ENCODE measurements around the gene PRICKLE1.

The PRICKLE1 gene

DNA sequence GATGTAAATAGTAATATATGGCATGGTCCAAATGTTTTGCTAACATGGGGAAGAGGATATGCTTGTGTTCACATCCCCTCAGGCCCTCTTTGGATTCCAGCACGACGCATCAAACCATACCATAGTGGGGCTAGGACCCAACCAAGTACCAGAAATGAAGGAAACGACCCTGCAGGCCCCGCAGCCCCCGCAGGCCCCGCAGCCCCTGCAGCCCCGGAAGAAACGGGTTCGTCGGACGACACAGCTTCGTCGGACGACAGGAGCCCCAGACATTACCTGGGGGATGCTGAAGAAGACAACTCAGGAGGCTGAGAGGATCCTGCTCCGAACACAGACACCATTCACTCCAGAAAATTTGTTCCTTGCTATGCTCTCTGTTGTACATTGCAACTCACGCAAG, 143.7 kb downstream of the PRICKLE1 start:
- no peak for DNase-seq

DNA sequence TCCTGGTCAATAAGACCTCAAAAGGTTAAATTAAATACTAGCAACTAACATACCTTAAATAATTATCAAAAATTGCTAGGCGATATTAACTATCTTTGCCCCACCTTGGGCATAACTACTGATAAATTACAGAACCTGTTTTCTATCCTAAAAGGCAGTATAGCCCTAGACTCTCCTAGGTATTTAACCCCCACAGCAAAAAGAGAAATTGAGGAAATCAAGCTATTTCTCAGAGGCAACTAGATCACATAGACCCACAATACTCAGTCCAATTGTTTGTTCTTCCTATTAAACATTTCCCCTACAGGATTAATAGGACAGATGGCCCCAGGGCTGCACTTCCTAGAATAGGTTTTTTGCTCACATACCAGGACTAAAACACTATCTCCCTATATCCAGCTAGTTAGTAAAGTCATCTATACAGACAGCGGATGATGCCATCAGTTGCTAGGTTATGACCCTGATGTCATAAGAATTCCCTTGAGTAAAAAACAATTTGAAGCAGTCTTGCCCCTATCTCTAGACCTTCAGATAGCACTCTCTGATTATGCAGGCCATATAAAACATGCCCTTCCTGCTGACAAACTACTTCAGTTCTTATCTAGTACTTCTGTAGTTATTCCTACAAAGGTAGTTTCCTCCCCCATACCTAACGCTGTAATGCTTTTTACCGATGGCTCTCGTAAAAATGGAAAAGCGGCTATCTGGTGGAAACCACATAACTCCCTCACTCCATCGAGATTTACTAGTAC, 145.2 kb downstream of the PRICKLE1 start:
- no peak for DNase-seq

DNA sequence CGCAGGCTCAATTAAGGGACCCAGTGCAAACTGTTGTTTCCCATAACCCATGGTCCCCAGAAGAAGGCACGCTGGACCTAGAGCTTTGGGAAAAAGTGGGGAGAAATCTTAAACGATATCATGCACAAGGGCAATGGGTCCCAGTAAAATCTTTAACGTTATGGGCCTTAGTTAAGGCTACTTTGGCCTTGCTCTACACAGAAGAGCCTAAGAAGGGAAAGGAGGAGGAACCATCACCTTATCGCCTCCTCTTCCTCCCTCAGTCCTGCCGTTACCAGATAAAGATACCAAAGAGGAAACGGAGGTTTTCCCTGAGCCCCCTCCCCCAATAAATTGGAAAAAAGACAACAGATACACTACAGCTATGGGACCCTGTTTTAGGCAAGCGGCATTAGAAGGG, 146.7 kb downstream of the PRICKLE1 start:
- DNase-seq: no peak

DNA sequence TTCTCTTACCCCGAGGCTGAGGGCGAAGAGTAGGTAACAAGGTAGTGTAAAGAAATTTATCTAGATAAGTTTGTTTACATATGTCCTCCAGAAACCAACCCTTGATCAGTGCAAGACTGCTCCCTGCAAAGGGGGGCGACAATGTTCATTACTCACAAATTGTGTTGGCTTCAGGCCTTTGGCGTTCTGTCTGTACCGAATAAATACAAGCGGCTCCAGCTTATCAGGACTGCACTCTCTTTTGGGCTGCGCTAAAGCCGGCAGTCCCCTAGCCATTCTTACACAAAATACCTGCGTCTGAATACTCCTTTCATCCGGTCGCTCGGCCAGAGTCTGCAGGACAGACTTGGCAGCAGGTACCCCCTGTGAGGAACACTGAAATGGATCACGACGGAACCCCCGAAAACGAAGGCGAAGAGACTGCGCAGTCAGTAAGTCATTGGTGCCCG, 147.2 kb downstream of the PRICKLE1 start:
- DNase-seq: no peak

DNA sequence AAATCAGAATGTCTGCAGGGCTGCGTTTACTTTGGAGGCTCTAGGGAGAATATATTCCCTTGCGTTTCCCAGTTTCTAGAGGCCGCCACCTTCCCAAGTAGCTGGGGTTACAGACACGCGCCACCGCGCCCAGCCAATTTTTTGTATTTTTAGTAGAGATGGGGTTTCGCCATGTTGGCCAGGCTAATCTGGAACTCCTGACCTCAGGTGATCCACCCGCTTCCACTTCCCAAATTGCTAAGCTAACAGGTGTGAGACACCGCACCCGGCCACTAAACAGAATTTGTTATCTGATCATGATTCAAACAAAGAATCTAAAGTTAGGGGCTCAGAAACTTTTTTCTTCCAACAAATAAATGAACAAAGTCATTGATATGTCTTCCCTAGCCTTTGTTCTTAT, 148.9 kb downstream of the PRICKLE1 start:
- no peak for DNase-seq

DNA sequence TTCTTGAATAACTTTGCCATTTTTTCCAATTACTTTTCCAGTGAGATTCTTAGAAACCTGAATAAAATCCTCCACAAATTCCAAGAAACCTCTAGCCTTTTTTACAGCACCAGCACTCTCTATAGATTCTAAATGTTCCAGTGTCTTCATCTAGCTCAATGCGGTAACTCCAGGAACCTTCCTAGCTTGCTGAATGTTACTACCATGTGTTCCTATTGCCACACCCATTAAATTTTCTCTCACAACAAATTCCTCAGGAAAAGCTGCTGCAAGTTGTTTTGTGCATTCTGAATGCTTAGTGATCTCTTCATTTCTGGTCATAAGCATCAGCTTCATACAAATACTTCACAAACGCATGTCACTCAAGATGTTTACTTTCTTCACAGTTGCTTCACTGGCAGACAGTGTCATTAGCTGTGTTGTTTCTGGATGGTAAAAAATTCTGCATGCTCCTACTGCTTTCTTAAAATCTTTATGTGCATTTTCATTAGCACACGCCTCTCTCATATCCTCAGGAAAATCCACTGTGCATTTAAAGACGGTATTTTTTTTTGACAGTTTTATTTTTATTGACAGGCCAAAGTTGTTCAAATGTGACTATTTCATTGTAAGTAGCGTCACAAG, 156.9 kb downstream of the PRICKLE1 start:
- DNase-seq: no peak

DNA sequence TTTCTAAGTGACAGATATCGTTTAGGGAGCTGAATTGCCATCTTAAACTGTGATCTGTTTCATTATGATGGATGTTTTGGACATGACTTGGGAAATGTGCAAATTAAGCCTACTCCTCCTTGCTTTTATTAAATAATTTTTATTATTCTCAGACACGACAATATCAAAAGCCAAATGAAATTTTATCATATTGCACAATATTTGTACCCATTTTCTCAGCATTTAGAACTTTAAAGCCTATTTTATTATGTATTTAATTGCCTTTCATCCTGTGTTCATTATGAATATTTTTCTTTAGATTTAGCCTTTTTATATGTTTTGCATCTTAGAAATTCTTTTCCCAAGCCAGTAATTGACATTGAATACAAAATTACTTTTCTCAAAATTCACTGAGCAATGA, 160.7 kb downstream of the PRICKLE1 start:
- no peak for DNase-seq

DNA sequence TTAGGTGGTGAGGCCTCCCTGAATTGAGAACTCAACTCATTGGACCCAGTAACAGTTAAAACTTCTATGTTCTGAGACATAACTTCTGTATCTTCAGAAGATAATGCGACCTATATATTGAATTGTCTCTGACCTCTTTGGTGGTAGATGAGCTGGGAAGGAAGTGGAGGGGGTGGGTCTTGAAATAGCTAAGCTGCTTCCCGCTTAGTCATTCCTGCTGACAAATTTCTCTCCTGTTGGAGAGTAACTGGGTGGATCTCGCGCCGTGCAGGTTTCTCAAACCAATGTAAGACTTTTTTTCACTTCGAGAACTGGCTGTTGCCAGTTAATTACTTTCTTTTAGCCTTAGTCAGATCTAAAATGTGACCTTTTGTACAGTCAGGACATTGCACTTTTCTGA, 162.8 kb downstream of the PRICKLE1 start:
- peak; percentile 30 for DNase-seq

DNA sequence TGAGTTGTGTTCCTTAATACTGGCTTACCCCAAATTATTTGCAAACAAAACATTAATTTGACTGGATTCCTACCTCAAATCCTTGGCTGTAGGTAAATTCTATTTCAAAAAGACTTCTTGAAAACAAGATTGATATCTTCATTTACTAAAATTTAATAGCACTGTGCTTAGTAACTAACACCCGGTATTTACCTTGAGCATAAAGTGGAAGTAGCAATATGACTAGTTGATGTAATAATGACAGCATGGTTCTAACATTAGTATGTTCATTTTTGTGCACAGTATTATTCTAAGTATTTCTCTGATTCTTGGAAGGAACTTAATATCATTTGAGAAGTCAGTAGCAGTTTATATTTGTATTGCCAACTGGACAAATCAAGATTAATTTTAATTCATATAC, 166.8 kb downstream of the PRICKLE1 start:
- no peak for DNase-seq

DNA sequence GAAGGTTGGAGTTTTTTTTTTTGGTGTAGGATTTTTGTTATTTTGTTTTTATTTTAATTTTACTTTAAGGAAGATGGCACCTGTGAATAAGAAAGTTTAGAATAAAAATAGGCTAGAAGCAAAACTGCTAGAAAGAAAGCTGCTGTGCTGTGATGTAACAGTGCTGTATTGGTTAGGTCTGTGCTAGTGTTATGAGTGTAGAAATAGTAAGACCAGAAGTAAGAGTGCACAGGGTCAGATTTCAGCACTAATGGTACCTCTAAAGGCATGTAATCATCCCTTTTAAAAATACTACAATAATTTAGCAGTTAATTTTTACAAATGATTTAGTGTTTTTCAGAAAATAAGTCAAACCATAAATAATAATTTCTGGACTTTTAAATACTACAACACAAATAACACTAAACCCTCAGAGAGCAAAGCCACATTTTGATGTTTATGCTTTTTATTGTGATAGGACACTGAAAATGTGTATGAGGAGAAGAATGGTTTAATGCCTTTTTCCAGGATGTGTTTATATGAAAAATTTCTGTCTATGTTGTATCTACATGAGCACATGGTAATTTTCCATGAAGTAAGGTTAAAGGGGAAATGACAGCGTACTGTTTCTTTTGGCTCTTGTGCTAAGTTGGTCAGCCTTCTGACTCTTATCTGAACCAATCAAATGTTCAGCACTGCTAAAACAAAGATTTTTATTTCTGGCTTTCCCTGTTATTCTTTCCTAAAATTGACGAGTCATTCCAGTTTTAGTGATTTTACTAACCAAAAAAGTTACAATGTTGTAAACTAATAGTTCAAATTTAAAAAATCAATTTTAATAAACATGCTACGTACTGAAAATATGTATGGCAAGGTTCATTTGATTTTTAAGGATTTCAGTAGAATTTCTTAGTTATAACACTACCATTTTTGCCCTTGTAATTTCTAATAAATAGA, 167.4 kb downstream of the PRICKLE1 start:
- DNase-seq: no peak

DNA sequence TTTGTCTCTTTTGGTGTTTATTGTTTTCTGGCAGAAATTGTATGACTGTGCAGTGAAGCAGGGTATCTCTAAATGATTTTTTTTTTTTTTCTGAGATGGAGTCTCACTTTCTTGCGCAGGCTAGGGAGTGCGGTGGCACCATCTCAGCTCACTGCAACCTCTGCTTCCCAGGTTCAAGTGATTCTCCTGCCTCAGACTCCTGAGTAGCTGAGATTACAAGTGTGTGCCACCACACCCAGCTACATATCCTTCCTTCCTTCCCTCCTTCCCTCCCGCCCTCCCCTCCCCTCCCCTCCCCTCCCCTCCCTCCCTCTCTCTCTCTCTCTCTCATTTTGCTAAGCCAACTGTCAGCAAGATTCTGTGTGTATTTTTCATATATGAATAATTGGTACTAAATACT, 169.2 kb downstream of the PRICKLE1 start:
- DNase-seq: no peak

DNA sequence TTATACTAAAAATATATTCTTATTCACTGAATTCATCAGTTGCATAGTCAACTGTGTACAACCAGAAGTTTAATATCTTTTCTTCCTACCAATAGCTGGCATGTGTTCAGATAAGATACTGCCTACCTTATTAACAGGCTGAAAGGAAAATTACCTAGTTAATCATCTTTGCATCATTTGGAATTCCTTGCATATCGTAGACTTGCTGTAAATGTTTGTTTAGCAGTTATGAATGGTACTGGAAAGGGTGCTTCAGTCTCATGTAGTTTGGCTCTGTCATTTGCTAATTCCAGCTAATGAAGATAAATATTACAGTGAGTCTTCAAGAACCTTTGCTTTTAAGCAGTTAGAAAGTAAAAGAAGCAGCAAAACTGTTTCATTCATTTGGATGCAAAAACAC, 179.2 kb downstream of the PRICKLE1 start:
- DNase-seq: no peak

DNA sequence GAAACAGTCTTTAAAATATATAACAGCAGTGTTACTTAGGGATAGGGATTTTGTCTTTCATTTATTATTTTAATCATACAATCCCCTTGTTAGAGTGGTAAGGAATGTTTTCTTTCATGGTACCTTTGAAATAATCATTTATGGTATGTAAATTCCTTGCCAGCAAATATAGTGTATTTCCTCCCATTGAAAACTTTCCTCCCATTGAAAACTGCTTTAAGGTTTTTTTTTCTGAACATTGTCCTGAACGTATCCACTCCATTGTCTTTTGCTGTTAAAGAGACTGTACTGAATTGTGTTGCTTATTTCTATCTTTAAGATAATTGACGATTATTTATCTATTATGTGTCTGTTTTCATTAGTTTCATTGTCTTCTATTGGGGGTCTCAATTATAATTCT, 180.1 kb downstream of the PRICKLE1 start:
- no peak for DNase-seq

DNA sequence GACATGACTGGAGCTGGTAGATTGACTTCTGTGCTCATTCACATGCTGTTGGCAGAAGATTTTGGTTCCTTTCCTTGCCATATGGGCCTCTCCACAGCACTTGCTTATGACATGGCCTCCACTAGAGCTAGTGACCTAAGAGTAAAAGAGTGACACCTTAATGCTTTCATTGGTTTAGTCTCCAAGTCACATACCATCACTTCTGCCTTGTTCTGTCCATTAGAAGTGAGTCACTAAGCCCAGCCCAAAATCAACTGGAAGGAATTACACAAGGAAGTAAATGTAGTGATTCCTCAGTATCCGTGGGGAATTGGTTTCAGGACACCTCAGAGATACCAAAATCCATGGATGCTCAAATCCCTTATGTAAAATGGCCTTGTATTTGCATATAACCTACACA, 182.2 kb downstream of the PRICKLE1 start:
- peak; percentile 23 for DNase-seq
